Hypothalamus (tissue), 51 donors: ENCODE measurements around the gene LTBP1.
"Not testable (repeated sequence)": the region's sequence is repeated elsewhere in the genome, so short reads cannot be mapped to it uniquely, and the experiment has no call there.

Source experiments
- DNase-seq, 51 donors: peaks; one replicate each; lab custom pipeline; 2025; lab: John Stamatoyannopoulos, UW

Gene LTBP1

DNA sequence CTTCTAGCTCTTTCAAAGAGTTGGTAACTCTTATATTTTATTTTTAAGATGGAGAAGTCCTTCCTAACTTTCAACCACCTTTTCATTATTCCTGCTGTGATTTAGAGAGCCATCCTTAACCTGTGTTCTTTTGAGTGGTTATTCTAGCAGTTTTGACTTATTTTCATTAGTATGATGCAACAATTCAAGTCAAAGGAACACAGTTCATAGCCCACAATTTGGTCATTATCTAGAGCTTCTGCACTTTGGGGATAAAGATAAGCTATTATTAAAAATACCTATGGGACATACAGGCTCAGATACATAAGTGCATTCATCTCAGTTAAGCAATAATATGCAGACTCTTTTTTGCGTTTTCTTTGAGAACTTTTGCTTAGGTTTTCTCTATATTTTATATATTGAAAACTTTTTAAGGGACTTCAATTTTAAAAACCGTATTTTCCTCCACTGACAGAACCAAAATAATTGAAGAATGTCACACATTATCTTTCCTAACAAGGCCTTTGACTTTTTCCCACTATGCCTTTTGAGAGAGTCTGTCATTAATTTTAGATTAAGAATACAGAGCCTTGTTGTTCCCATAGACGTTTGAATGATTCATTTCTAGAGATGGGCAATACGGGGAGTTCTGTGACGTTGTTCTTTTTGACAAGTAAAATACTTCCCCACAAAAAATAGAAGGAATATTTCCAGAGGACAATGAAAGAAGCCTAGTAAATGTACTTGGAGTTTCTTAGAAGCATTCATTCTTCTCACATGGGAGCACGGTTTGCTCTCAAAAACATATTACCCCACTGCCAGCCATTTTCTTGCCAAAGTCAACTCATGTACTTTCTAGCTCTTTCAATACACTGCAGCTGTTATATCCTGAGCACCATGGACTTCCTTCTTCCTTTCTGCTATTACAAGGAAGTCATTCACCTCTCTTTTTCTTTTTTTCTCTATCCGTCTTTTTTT lies 486.8 kb downstream of the LTBP1 start:
- peak in 1 of 51 donors; percentile 5 for DNase-seq

DNA sequence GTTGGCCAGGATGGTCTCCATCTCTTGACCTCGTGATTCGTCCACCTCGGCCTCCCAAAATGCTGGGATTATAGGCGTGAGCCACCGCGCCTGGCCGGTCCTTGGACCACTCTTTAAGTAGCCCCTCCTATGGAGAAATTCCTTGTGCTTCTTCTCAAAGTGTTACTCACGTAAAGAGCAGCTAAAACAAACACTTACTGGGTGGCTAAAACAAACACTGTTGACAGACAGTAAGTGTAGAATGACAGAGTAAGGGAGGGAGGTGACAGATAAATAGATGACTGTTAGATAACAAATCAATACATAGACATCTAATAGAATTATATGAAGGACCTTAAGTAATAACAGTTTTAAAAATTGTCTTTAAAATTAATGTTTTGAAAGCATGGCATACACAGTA lies 488.8 kb downstream of the LTBP1 start:
- DNase-seq, result no peak

DNA sequence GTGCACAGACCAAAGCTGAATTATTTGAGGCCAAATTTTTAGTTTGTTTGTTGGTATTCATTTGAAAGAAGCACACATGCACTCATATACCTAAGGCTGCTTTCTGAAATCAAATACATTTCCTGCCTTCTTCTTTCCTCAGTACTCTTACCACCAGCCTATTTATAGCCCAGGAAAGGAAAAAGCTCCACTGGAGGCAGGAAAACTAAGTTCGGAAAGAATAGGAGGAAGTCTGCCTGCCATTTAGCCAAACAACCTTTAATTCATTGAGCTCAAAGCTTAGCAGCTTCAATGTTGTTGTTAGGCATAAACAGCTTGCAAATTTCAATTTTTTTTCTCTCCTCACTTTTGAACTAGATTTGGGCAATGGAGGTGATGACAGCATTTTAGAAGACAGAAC lies 489.3 kb downstream of the LTBP1 start:
- no peak for DNase-seq

DNA sequence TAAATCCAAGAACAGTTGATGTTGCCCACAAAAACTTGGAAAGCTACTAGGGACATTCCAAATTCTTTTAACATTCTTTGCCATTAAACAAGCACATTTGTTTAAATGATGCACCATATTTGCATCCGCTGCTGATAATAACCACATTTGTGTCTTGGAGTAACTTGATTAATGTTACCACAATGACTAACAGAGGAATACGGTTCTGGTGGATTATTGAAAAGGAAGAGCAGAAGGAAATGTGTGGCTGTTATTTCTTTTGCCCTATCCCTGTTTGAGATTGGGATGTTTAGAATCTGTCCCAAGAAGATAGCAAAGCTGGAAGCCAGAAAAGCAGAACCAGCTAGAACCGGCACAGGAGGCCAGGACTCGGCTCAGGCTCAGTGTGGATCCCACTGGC lies 490.5 kb downstream of the LTBP1 start:
- DNase-seq, result no peak

DNA sequence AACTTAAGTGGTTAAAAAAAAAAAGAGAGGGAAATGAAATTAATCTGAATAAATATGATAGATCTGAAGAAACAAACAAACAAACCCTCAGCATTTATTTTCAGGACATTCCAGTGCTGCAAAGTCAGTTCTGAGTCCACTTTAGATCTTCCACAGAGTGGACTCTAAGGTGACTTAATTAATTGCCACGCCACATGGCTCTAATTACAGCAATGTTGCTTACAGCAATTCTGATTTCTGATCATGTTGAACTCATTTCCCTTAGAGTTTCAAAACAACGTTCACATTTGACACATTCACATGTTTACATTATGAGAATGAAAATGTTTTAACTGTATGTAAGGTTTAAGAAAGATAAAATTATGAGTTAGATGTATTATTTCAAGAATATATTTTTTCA lies 491.1 kb downstream of the LTBP1 start:
- no peak for DNase-seq

GRCh38 chr2:33441235-33441810 lies 494.6 kb downstream of the LTBP1 start:
- peak in 39 of 51 donors; percentile 2 to 78 (median 32) for DNase-seq

DNA sequence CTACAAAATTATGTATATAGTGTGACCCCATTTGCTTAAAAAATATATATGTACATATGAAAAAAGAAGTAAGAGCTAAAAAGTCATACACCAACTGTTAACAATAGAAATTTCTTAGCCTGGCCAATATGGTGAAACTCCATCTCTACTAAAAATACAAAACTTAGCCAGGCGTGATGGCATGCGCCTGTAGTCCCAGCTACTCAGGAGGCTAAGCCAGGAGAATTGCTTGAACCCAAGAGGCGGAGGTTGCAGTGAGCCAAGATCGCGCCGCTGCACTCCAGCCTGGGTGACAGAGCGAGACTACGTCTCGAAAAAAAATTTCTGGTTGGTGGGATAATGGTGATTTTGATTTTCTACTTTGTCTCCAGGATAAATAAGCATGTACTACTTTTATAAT lies 495.3 kb downstream of the LTBP1 start:
- DNase-seq, result not testable (repeated sequence)

DNA sequence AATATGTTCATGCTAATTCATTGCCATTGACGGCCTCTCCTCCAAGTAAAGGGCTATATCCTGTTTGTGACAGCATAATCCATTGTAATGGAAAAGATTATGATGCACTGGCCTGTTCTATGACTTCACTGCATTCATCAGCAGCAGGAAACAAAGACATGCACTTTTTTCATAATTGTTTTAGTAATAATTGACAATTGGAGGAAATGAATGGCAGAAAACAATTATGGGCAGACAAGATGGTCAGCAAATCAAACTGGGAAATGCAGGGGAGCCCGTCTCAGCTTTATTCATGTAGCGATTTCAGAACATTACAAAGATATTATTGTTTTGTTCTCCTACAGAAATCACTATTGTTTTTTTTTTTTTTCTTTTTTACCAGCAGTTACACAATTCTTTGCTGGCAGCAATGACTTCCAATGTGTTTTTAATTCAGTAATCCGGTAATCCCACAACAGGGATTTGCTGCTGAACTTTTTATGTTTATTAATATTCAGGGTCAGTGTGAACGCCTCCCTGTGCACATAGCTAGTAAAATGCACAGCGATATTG lies 495.9 kb downstream of the LTBP1 start:
- DNase-seq, result peak in 11 of 51 donors; percentile 1 to 76 (median 11)

GRCh38 chr2:33443274-33443829 lies 496.6 kb downstream of the LTBP1 start:
- DNase-seq, result peak in 1 of 51 donors; percentile 2

- no peak for DNase-seq
Measured at GRCh38 chr2:33444967-33445366, 498.2 kb downstream of the LTBP1 start.

GRCh38 chr2:33448220-33448899 lies 501.6 kb downstream of the LTBP1 start:
- DNase-seq, result no peak
